Measurements from ENCODE around the gene DAPL1.

The DAPL1 gene

GRCh38 chr2:158818511-158818910 is 23.4 kb downstream of the DAPL1 start (continued):
- no peak for TF ChIP-seq ZNF645 (tag by site-specific recombination; IDR thresholded peaks at IDR 0.05)

GRCh38 chr2:158822193-158822592 is 27.1 kb downstream of the DAPL1 start:
- CTCF ChIA-PET = interaction anchor here (2.1 kb wide), 1 partner anchor 68 kb away, joined by 7 read pairs; no protein-coding TSS in a partner anchor
- H3K4me3 ChIP-seq (ENCODE audit: low read depth, low read length) = no peak overlapping the region
- H3K36me3 ChIP-seq (ENCODE audit: control insufficient read depth in 2 of 2, insufficient read depth in 1 of 2, low read length in 2 of 2) = no peaks in the 10 kb centered on the region
- no peaks in the 10 kb centered on the region for H3K9me3 ChIP-seq (ENCODE audit: control insufficient read depth, insufficient read depth, low read depth, low read length)
- H3K27ac ChIP-seq (ENCODE audit: extremely low read depth, low read depth, low read length) = no peak overlapping the region
- no peaks in the 10 kb centered on the region for H3K4me1 ChIP-seq (ENCODE audit: control insufficient read depth, insufficient read depth, low read length)
- TF ChIP-seq MEIS1 (CRISPR knock-in tag; IDR thresholded peaks at IDR 0.05; ENCODE audit: borderline replicate concordance) = no peak
- TF ChIP-seq ZNF174 (tag by site-specific recombination; IDR thresholded peaks at IDR 0.05) = no peak
- no peak for TF ChIP-seq ZNF747 (tag by site-specific recombination; IDR thresholded peaks at IDR 0.05)
- POLR2A ChIA-PET = interaction anchor here (0.7 kb wide), 1 partner anchor 978 kb away, joined by 3 read pairs; no protein-coding TSS in a partner anchor

- no peak for TF ChIP-seq SALL2 (tag by site-specific recombination; IDR thresholded peaks at IDR 0.05; ENCODE audit: borderline replicate concordance)
- TF ChIP-seq SCRT2 (tag by site-specific recombination; IDR thresholded peaks at IDR 0.05) = 0 out of 2 replicates have a peak, but pooled peaks have one; percentile 29
- no peaks in the 10 kb centered on the region for H3K4me1 ChIP-seq (ENCODE audit: control insufficient read depth, insufficient read depth, low read length)
- ChIA-PET CTCF (no interaction called here), POLR2A (no interaction called here)
- H3K27ac ChIP-seq (ENCODE audit: extremely low read depth, low read depth, low read length) = no peak overlapping the region
- H3K4me3 ChIP-seq (ENCODE audit: low read depth, low read length) = no peak overlapping the region
- H3K9me3 ChIP-seq (ENCODE audit: control insufficient read depth, insufficient read depth, low read depth, low read length) = no peaks in the 10 kb centered on the region
- no peaks in the 10 kb centered on the region for H3K36me3 ChIP-seq (ENCODE audit: control insufficient read depth in 2 of 2, insufficient read depth in 1 of 2, low read length in 2 of 2)
Observed at GRCh38 chr2:158823486-158824237, 28.5 kb downstream of the DAPL1 start.

- Histone ChIP-seq H3K36me3 (ENCODE audit: control insufficient read depth in 2 of 2, insufficient read depth in 1 of 2, low read length in 2 of 2) (no peaks in the 10 kb centered on the region), H3K4me1 (ENCODE audit: control insufficient read depth, insufficient read depth, low read length) (no peaks in the 10 kb centered on the region), H3K27ac (ENCODE audit: extremely low read depth, low read depth, low read length) (no peak overlapping the region), H3K4me3 (ENCODE audit: low read depth, low read length) (no peak overlapping the region), H3K9me3 (ENCODE audit: control insufficient read depth, insufficient read depth, low read depth, low read length) (no peaks in the 10 kb centered on the region)
- POLR2A ChIA-PET = no interaction called here
- CTCF ChIA-PET = no interaction called here
- no peak for TF ChIP-seq KLF10 (tag by site-specific recombination; IDR thresholded peaks at IDR 0.05)
- no peak for TF ChIP-seq INSM2 (tag by site-specific recombination; IDR thresholded peaks at IDR 0.05)
- TF ChIP-seq BCL11B (tag by site-specific recombination; IDR thresholded peaks at IDR 0.05; ENCODE audit: low read depth) = no peak
- TF ChIP-seq ZNF302 (tag by site-specific recombination; IDR thresholded peaks at IDR 0.05; ENCODE audit: low read depth) = no peak
- no peak for TF ChIP-seq ZIC2 (tag by site-specific recombination; IDR thresholded peaks at IDR 0.05)
- no peak for TF ChIP-seq KLF17 (tag by site-specific recombination; IDR thresholded peaks at IDR 0.05)
- no peak for TF ChIP-seq ZNF404 (tag by site-specific recombination; IDR thresholded peaks at IDR 0.05)
- TF ChIP-seq ZNF335 (tag by site-specific recombination; conservative IDR thresholded peaks at IDR 0.05) = no peak
- no peak for TF ChIP-seq ZNF140 (tag by site-specific recombination; IDR thresholded peaks at IDR 0.05)
- TF ChIP-seq SCRT1 (tag by site-specific recombination; IDR thresholded peaks at IDR 0.05; ENCODE audit: borderline replicate concordance) = no peak
- no peak for TF ChIP-seq ZNF175 (tag by site-specific recombination; IDR thresholded peaks at IDR 0.05)
- no peak for TF ChIP-seq ZNF513 (tag by site-specific recombination; IDR thresholded peaks at IDR 0.05)
- no peak for TF ChIP-seq FEZF1 (tag by site-specific recombination; IDR thresholded peaks at IDR 0.05)
- TF ChIP-seq ZNF449 (tag by site-specific recombination; IDR thresholded peaks at IDR 0.05) = no peak
- no peak for TF ChIP-seq ZNF701 (tag by site-specific recombination; IDR thresholded peaks at IDR 0.05)
- no peak for TF ChIP-seq ZNF596 (tag by site-specific recombination; IDR thresholded peaks at IDR 0.05)
- TF ChIP-seq ZNF248 (tag by site-specific recombination; IDR thresholded peaks at IDR 0.05) = no peak
- TF ChIP-seq ZNF670 (tag by site-specific recombination; IDR thresholded peaks at IDR 0.05; ENCODE audit: low read depth) = no peak
Observed at GRCh38 chr2:158825021-158825420, 29.9 kb downstream of the DAPL1 start.
